HG02970 (cell line): ENCODE measurements around the gene KY.

ENCODE experiments used
- ATAC-seq: cut with Tn5 transposase; IDR thresholded peaks from one replicate; pipeline ENCODE4 v1.9.1; 2021; ENCODE audit warnings: mild to moderate bottlenecking, moderate library complexity, moderate number of reproducible peaks; ENCODE audit not compliant: unreplicated experiment, low FRiP score

KY gene

GRCh38 chr3:134672571-134672970 is 21.7 kb upstream of the KY start:
- ATAC-seq = no peak

- no peak for ATAC-seq
Observed at GRCh38 chr3:134667956-134668355, 17.1 kb upstream of the KY start.

- no peak for ATAC-seq
Observed at GRCh38 chr3:134667406-134667805, 16.6 kb upstream of the KY start.

DNA sequence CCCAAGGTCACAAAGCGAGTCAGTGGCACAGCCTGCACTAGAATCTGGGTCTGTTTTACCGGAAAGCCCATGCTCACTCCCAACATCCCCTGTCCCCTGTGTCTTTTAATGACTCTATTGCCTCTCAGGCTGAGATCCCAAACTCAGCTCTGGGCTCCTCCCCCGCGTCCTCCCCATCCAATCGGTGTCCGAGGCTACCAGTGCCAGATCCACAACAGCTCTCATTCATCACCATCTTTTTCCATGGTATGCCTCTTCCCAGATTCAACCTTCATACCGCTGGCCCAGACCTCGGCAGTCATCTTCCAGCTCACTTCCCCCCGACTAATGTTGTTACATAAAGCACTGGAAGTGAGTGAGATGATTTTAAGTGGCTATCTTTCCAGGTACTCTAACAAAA is 16.1 kb upstream of the KY start:
- ATAC-seq = no peak

GRCh38 chr3:134666466-134666865 is 15.6 kb upstream of the KY start:
- no peak for ATAC-seq

- ATAC-seq = no peak
Observed at GRCh38 chr3:134666052-134666451, 15.2 kb upstream of the KY start.

- no peak for ATAC-seq
Observed at GRCh38 chr3:134665243-134665642, 14.4 kb upstream of the KY start.

- no peak for ATAC-seq
Observed at GRCh38 chr3:134663721-134664456, 13.1 kb upstream of the KY start.

GRCh38 chr3:134660046-134660441 is 9.2 kb upstream of the KY start:
- ATAC-seq = no peak

GRCh38 chr3:134659391-134660045 is 8.7 kb upstream of the KY start:
- ATAC-seq = no peak

- no peak for ATAC-seq
Observed at GRCh38 chr3:134658555-134658954, 7.7 kb upstream of the KY start.

DNA sequence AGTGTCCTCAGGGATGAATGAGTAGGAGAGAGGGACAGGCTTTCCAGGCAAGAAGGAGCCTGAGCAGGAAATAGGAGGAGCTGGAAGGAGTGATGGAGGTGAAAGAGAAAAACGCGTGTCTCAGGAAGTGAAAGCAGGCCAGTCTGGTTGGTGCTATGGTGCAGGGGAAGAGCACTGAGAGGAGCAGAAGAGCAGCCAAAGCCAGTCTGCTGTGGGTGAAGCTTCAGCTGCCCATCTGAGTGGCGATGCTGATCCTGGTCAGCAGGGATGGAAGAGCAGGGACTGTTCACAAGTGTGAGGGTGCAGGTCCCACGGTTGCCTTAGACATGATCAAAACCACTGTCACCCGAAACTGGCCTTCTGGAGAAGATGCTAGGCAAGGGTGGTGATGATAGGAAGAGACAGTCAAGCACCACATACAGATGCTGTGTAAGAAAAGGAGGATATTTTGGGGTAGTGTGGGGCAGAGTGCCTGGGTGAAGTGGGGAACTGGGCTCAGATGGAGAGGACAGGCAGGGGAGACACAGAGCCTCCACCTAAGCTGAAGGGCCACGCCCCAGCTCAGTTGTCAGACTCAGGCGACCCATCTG is 5.5 kb upstream of the KY start:
- no peak for ATAC-seq

DNA sequence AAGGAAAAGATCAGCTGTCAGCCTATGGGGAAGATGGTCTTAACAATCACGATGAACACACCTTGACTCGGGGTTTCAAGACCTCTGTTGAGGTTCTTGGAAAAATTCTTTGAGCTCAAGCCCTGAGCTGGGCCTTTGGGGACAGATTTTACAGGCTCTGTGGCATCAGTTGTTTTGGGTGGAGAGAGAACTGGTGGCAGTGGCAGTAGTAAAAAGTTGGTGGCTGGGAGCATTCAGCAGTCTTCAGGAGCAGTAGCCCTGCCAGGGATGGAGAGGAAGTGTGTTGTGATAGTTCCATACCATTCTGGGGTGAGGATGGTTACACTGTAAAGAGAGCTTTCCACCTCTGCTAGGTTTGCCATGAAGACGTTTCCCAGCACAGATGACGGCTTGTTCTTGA is 4.9 kb upstream of the KY start:
- ATAC-seq = no peak

DNA sequence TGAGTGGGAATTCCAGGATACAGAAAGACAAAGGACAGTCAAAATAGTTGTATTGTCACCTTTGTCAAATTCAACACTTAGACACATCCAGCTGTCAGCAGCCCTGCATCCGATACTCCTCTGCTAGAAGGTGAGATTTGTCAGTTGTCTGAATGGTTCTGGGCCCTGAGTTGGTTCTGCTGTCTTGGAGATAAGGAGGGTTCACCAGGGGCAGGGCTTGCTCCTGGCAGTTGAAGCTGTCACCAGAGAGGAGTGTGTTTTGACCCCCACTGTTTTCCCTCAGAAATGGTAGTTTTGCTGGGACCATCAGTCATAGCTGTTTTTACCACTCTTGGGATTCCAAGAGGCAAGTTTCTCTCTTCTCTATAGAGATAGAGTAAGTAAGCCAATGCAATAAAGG is 3.2 kb upstream of the KY start:
- no peak for ATAC-seq

- no peak for ATAC-seq
Observed at GRCh38 chr3:134652886-134653630, 2.2 kb upstream of the KY start.

GRCh38 chr3:134652409-134652831 is 1.6 kb upstream of the KY start:
- ATAC-seq = no peak

- no peak for ATAC-seq
Observed at GRCh38 chr3:134651347-134652041, 672 bp upstream of the KY start.

- no peak for ATAC-seq
Observed at GRCh38 chr3:134649106-134649705, 1.6 kb downstream of the KY start.

GRCh38 chr3:134647902-134648760 is 2.7 kb downstream of the KY start:
- no peak for ATAC-seq
